ENCODE results near the gene PHKB. TPM values are rescaled to one million over a fixed set of nuclear protein-coding genes. Genes with fewer than 3 reads are reported as not detected.

Gene PHKB
- polyA plus RNA-seq, 1 donor from 2014 or later = 99.5 TPM

DNA sequence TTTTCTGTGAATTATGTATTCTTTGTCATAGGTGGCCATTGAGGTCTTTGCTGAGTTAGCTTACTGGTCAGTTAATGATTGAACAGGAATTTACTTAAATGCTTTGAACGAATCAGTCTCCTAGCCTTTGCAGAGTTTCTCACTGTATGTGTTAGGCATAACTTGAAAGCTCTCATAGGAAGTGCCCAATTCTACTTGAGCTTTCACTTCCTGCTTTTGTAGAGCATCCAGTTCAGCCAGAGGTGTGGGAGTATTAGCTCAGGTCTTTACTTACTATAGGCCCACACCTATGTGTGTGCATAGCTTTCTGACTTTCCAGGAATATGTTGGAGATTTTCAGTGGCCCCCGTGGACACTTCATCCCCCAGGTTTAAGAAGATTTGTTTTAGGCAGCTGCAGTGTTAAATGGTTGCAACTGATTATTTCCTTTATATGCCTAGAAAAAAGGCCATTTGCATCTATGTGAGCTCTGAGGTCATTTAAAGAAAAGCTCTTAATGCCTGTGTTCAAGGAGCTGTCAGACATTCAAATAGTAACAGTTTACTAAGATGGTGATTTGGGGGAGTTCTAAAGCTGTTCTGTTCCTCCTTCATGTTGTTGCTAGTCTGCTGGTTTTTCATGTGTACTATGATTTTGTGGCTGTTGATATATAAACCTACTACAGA lies 62.3 kb downstream of the PHKB start (continued):
- no peak for TF ChIP-seq MXI1 (conservative IDR thresholded peaks at IDR 0.05; ENCODE audit: poor library complexity, severe bottlenecking)

DNA sequence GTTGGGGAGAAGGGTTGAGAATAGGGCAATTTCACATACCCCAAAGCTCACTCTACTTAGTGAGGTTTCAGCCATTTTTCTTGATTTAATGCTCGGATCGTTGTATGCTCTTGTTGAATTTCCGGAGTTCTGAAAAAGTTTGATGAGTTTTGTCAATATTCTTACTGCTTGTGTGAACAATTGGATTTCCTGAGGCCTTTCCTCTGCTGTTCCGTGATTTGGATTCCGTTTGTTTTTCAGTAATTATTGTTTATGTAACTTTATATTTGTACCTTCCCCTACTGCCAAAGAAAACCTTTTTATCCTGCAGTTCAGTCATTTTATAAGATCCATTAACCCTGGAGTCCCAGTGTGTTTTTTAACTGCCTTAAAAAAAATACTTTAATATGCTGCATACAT lies 62.9 kb downstream of the PHKB start:
- TF ChIP-seq EZH2 (IDR thresholded peaks at IDR 0.05; ENCODE audit: borderline replicate concordance, insufficient read depth, low read length, poor library complexity, severe bottlenecking) = no peak
- TF ChIP-seq TAF1 (IDR thresholded peaks at IDR 0.05; ENCODE audit: low read depth) = no peak
- no peak for TF ChIP-seq MXI1 (conservative IDR thresholded peaks at IDR 0.05; ENCODE audit: poor library complexity, severe bottlenecking)
- no peak for TF ChIP-seq SMC3 (conservative IDR thresholded peaks at IDR 0.05; ENCODE audit: poor library complexity)
- no peak for TF ChIP-seq POLR2AphosphoS5 (IDR thresholded peaks at IDR 0.05)
- Histone ChIP-seq H3K9me2 (ENCODE audit: insufficient read depth, low read length) (no peaks in the 10 kb centered on the region), H3F3A (ENCODE audit: insufficient read depth, low read length, poor library complexity, severe bottlenecking) (no peaks in the 10 kb centered on the region), H3K36me3 (ENCODE audit: insufficient read depth, low read length) (no peaks in the 10 kb centered on the region), H3K9me3 (ENCODE audit: low read length) (no peaks in the 10 kb centered on the region), H4K20me1 (ENCODE audit: insufficient read depth) (no peaks in the 10 kb centered on the region), H3K9ac (ENCODE audit: low read length) (no peak overlapping the region), H3K79me2 (replicated peaks; ENCODE audit: insufficient read depth, low read length) (no peaks in the 10 kb centered on the region), H3K27ac (ENCODE audit: low read length) (no peak overlapping the region), H3K4me2 (ENCODE audit: low read length) (no peak overlapping the region), H3K27me3 (ENCODE audit: insufficient read depth, low read depth, low read length) (no peaks in the 10 kb centered on the region), H2AFZ (ENCODE audit: low read depth, low read length) (no peak overlapping the region), H3K4me3 (ENCODE audit: low read length) (no peak overlapping the region)

DNA sequence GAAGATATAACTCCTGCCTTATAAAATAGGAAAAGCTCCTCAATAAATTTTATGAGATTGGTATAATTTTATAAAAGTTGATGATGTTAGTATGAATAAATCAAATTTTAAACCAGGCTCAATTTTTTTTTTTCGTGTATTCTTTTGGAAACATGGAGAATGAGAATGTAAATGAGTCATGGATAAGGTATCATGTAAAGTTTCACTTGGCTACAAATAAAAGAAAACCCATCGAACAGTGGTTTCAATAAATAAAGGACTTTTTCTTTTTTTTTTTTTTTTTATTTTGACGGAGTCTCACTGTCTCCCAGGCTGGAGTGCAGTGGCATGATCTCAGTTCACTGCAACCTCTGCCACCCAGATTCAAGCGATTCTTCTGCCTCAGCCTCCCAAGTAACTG lies 67.3 kb downstream of the PHKB start:
- H3K36me3 ChIP-seq (ENCODE audit: insufficient read depth, low read length) = no peaks in the 10 kb centered on the region
- TF ChIP-seq SMC3 (conservative IDR thresholded peaks at IDR 0.05; ENCODE audit: poor library complexity) = no peak
- H3K27ac ChIP-seq (ENCODE audit: low read length) = no peak overlapping the region
- H3K9me2 ChIP-seq (ENCODE audit: insufficient read depth, low read length) = no peaks in the 10 kb centered on the region
- H3K4me2 ChIP-seq (ENCODE audit: low read length) = no peak overlapping the region
- no peaks in the 10 kb centered on the region for H3F3A ChIP-seq (ENCODE audit: insufficient read depth, low read length, poor library complexity, severe bottlenecking)
- H2AFZ ChIP-seq (ENCODE audit: low read depth, low read length) = no peak overlapping the region
- H3K4me3 ChIP-seq (ENCODE audit: low read length) = no peak overlapping the region
- no peak overlapping the region for H3K9ac ChIP-seq (ENCODE audit: low read length)
- no peaks in the 10 kb centered on the region for H3K27me3 ChIP-seq (ENCODE audit: insufficient read depth, low read depth, low read length)
- H3K9me3 ChIP-seq (ENCODE audit: low read length) = no peaks in the 10 kb centered on the region
- H4K20me1 ChIP-seq (ENCODE audit: insufficient read depth) = no peaks in the 10 kb centered on the region
- no peaks in the 10 kb centered on the region for H3K79me2 ChIP-seq (replicated peaks; ENCODE audit: insufficient read depth, low read length)

DNA sequence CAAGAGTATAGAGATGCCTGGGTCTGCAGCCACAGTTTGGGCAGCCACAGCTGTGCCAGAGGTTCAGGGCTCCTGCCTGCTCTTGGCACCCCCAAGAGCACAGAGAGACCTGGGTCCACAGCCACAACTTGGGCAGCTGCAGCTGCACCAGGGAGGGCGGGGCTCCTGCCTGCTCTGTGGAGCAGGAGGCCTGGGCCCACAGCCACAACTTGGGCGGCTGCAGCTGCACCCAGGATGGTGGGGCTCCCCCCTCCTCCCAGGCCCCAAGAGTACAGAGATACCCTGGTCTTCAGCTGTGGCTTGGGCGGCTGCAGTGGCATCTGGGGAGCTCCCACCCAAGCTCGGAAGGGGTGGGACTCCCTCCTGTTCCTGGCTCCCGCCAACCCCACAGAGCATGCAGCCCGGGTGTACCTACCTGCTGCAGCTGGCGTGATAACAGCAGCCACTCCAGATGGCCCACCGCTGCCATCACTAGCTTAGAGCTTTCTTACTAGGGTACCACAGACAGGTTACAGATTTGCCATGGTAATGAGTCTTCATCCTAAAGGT lies 72.7 kb downstream of the PHKB start:
- no peak for TF ChIP-seq MXI1 (conservative IDR thresholded peaks at IDR 0.05; ENCODE audit: poor library complexity, severe bottlenecking)
- no peak for TF ChIP-seq TAF1 (IDR thresholded peaks at IDR 0.05; ENCODE audit: low read depth)
- TF ChIP-seq, protein P1, sequence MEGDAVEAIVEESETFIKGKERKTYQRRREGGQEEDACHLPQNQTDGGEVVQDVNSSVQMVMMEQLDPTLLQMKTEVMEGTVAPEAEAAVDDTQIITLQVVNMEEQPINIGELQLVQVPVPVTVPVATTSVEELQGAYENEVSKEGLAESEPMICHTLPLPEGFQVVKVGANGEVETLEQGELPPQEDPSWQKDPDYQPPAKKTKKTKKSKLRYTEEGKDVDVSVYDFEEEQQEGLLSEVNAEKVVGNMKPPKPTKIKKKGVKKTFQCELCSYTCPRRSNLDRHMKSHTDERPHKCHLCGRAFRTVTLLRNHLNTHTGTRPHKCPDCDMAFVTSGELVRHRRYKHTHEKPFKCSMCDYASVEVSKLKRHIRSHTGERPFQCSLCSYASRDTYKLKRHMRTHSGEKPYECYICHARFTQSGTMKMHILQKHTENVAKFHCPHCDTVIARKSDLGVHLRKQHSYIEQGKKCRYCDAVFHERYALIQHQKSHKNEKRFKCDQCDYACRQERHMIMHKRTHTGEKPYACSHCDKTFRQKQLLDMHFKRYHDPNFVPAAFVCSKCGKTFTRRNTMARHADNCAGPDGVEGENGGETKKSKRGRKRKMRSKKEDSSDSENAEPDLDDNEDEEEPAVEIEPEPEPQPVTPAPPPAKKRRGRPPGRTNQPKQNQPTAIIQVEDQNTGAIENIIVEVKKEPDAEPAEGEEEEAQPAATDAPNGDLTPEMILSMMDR (IDR thresholded peaks at IDR 0.05; ENCODE audit: poor library complexity, severe bottlenecking) = no peak
- no peak for TF ChIP-seq RAD21 (conservative IDR thresholded peaks at IDR 0.05)
- no peak for TF ChIP-seq EZH2 (IDR thresholded peaks at IDR 0.05; ENCODE audit: borderline replicate concordance, insufficient read depth, low read length, poor library complexity, severe bottlenecking)
- TF ChIP-seq, protein P2, sequence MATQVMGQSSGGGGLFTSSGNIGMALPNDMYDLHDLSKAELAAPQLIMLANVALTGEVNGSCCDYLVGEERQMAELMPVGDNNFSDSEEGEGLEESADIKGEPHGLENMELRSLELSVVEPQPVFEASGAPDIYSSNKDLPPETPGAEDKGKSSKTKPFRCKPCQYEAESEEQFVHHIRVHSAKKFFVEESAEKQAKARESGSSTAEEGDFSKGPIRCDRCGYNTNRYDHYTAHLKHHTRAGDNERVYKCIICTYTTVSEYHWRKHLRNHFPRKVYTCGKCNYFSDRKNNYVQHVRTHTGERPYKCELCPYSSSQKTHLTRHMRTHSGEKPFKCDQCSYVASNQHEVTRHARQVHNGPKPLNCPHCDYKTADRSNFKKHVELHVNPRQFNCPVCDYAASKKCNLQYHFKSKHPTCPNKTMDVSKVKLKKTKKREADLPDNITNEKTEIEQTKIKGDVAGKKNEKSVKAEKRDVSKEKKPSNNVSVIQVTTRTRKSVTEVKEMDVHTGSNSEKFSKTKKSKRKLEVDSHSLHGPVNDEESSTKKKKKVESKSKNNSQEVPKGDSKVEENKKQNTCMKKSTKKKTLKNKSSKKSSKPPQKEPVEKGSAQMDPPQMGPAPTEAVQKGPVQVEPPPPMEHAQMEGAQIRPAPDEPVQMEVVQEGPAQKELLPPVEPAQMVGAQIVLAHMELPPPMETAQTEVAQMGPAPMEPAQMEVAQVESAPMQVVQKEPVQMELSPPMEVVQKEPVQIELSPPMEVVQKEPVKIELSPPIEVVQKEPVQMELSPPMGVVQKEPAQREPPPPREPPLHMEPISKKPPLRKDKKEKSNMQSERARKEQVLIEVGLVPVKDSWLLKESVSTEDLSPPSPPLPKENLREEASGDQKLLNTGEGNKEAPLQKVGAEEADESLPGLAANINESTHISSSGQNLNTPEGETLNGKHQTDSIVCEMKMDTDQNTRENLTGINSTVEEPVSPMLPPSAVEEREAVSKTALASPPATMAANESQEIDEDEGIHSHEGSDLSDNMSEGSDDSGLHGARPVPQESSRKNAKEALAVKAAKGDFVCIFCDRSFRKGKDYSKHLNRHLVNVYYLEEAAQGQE (IDR thresholded peaks at IDR 0.05; ENCODE audit: borderline replicate concordance) = no peak
- no peak for TF ChIP-seq EP300 (conservative IDR thresholded peaks at IDR 0.05; ENCODE audit: poor library complexity, severe bottlenecking)
- TF ChIP-seq SMC3 (conservative IDR thresholded peaks at IDR 0.05; ENCODE audit: poor library complexity) = no peak
- TF ChIP-seq POLR2AphosphoS5 (IDR thresholded peaks at IDR 0.05) = no peak
- no peaks in the 10 kb centered on the region for H4K20me1 ChIP-seq (ENCODE audit: insufficient read depth)
- no peaks in the 10 kb centered on the region for H3K27me3 ChIP-seq (ENCODE audit: insufficient read depth, low read depth, low read length)
- no peak overlapping the region for H3K4me3 ChIP-seq (ENCODE audit: low read length)
- no peak overlapping the region for H3K4me2 ChIP-seq (ENCODE audit: low read length)
- no peak overlapping the region for H3K27ac ChIP-seq (ENCODE audit: low read length)
- no peaks in the 10 kb centered on the region for H3K36me3 ChIP-seq (ENCODE audit: insufficient read depth, low read length)
- no peaks in the 10 kb centered on the region for H3K9me2 ChIP-seq (ENCODE audit: insufficient read depth, low read length)
- H3F3A ChIP-seq (ENCODE audit: insufficient read depth, low read length, poor library complexity, severe bottlenecking) = no peaks in the 10 kb centered on the region
- no peaks in the 10 kb centered on the region for H3K9me3 ChIP-seq (ENCODE audit: low read length)
- no peaks in the 10 kb centered on the region for H3K79me2 ChIP-seq (replicated peaks; ENCODE audit: insufficient read depth, low read length)
- H3K9ac ChIP-seq (ENCODE audit: low read length) = no peak overlapping the region
- H2AFZ ChIP-seq (ENCODE audit: low read depth, low read length) = no peak overlapping the region
